ENCODE data around the gene MRPL38.

MRPL38 gene

DNA sequence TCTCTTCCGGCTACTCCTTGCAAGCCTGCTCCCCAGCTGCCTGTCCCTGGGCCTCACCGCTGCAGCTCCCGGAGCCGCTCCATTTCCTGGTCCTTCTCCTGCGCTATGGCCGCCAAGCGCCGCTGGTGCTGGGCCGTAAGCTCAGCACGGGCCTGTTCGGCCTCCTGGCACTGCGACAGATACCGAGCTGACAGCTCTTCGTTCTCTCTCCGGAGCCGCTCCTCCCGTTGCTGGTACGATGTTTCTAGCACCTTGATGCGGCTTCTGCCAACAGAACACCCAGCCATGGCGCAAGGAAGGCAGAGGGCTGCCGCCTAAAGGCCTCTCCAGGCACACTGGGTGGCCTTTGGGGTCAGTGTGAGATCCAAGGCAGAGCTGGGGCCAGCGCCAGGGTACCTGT, 14.9 kb upstream of the MRPL38 start:
- DNase-seq (ENCODE audit: low read depth in 3 of 3) = no peak

DNA sequence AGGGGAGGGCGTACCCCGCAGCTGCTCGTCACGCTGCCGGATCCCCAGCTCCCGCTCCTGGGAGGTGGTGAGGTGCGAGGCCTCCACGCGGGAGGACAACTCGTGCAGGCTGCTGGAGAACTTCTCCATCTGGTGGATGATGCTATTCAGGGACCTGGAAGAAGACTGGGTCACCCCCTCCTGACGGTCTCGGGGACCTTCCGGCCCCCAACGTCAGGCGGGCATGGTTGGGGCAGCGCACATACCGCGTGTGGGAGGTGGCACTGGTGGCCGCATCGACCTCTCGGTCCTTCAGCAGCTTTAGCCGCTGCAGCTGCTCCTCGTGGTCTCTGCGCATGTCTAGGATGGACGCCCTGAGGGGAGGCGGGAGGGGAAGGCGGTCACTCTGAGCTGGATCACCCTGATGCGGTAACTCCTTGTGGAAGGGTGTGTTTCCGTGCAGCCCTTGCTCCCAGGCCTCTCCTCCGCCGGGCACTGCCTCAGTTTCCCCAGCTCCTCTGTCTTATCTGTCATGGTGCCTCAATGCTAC, 13.3 kb upstream of the MRPL38 start:
- DNase-seq (ENCODE audit: low read depth in 3 of 3) = no peak

DNA sequence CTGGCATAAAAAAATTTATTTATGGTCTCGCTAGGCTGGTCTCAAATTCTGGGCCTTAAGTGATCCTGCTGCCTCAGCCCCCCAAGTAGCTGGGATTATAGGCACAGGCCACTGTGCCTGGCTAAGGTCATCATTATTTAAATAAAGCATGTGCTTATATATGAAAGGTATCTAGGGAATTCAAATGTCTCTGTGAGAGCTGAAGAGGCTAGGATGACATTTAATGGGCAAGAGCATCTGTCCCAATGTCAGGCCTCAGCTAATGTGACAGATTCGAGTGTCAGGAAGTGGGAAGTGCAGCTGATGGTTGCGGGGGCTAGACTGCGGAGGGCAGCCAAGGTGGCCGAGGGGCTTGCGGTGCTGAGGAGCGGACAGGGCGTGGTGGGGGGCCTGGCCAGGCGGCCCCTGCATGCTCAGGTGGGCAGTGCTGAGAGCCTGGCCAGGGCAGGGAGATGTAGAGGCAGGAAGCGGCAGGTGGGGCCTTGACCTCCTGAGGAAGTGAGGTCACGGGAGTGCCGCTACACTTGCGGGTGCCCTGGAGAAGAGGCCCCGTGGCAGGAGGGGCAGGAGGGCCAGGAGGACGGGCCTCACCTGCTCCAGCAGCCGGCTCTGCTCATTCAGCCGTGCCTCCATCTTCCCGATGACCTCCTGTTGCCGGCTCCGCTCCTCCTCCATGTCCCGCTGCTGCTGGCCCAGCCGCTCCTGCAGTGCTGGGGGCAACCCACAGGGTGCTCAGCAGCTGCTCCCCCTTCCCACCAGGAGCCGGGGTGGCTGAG, 12.6 kb upstream of the MRPL38 start:
- no peak for DNase-seq (ENCODE audit: low read depth in 3 of 3)

DNA sequence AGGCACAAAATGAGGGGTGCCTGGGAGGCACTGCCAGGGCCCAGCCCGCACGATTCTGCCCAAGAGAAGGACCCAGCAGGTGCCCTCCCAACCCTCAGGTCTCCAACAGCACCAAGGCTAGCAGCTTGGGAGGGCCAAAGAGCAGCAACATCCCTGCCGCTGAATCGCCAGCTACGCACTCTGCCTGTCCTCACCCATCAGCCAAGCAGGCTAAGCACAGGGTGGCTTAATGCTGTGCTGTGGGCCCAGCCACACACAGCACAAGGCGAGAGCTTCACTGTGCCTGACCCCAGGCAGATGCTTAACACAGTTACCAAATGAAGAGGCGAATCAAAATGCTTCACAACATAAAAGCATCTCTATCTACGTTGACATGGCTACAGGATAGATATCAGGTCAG, 10.6 kb upstream of the MRPL38 start:
- no peak for DNase-seq (ENCODE audit: low read depth in 3 of 3)

DNA sequence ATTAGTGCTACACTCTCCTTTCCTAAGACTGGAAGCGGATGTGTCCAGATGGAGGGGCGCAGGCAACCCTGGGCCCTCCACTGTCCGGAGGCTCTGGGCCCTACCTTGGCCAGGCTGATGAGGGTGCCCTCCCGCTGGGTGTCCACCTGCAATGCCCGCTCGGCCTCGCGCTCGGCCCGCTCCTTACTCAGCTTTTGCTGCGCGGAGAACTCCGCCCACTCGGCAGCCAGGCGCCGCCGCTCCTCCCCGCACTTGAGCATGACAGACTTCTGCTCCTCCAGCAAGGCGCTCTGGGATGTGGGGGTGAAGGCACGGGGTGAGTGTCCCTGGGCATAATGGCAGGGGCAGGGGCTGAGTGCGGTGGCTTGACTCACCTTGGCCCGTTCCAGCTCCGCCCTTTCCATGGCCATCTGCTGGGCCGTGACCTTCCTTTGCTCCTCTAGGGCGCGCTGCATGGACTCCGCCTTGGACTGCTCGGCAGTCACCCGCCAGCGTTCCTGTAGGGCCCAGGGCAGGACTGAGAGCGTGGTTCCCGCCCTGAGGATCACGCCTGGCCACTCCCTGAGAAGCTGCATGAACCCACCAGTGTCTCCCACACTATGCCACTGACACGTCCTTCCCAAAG, 10.1 kb upstream of the MRPL38 start:
- no peak for DNase-seq (ENCODE audit: low read depth in 3 of 3)

DNA sequence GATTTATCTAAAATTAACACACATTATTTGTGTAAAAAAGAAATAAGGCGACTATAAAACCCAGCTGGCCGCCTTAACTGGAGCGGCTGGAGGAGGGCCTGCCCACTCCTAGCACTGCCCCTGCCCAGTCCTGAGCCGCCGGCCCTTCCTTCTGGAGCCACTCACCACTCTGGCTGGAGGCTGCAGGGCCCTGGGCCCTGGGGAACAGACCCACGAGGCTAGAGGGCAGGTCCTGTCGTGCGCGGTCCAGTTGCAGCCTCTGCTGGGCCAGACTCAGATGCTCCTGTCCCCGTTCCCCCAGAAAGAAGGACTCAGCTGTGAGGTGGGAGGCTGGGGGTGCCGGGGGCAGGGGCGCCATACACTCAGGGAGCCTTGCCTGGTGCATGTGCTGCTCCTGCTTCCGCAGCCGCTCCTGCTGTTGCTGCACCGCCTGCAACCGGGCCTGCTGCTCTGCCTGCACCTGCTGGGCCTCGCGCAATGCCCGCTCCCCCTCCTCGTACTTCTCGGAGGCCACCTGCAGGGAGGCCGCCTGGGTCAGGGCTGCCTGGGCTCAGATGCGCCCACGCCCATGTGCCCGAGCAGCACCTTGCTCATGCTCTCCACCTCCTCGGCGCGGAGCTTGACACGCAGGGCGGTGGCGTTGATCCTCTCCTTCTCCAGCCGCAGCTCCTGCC, 9.0 kb upstream of the MRPL38 start:
- DNase-seq (ENCODE audit: low read depth in 3 of 3) = no peak

DNA sequence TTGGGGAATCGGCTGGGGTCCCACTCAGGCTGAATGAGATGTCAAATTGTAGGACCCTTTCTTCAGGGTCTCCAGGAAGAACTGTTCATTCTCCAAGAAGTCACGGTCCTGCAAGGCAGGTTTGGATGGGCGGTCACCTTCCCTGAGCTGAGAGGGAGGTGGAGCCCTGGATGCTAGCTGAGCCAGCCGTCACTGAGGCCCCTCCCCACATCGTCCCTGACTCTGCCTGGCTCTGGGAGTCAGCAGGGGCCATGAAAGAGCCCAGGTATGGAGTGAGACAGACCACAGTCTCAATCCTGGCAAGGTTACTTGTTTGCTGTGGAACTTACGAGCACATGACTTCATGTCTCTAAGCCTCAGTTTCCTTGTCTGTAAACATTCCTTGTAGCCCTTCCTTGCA, 6.0 kb upstream of the MRPL38 start:
- DNase-seq (ENCODE audit: low read depth in 3 of 3) = no peak

DNA sequence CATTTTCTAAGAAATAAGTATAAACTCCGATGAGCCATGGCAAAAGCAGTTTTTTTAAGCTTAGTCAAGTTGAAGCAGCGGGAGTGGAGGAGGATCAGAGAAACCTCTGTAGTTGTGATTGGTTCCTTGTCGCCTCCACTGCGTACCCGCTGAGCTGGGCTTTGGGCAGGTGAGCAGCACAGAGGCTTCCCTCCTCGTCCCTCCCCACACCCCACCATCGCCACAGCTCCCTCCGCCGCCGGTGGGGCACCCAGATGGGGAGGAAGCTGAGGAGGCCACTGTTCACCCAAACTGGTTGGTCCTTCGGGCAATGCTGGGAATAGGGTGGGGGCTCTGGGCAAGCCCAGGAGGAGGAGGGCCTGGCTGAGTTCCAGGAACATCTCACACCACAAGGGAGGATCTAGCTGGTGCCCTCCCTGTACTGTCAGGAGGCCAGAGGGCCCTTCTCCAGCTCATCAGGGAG, 5.2 kb upstream of the MRPL38 start:
- DNase-seq (ENCODE audit: low read depth in 3 of 3) = no peak

DNA sequence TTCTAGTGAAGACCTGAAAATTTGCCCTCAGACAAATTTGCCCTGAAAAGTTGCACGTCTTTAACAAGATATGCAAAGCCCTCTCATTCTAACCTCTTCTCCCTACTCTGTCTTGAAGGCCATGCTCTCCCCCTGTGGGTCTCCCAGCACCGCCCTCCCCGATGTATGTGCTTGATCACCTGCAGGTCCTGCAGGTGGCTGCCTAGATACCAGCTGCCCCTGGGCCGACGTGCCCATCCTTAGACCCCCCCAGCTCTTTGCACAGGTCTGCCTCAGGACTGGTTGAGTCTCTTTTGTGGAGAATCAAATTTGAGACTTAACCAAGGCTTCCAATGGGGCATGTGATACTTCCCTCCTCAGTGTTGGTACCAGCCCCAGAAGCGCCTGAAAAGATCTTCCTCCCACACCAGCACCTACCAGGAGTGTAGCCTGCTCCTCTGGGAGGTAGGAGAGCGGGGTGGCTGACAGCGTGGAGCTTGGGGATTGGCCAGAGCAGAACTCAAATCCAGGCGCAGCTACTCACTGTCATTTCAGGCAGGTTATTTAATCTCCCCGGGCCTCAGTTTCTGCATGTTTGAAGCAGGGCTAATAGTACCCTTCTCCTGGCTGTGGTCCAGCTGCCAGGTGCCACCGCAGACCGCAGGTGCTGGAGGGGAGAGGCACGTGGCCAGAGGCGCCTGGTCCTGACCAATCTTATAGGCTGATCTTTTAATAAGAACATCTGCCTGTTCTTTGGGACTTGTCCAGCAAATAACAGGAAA, 4.5 kb upstream of the MRPL38 start:
- no peak for DNase-seq (ENCODE audit: low read depth in 3 of 3)

DNA sequence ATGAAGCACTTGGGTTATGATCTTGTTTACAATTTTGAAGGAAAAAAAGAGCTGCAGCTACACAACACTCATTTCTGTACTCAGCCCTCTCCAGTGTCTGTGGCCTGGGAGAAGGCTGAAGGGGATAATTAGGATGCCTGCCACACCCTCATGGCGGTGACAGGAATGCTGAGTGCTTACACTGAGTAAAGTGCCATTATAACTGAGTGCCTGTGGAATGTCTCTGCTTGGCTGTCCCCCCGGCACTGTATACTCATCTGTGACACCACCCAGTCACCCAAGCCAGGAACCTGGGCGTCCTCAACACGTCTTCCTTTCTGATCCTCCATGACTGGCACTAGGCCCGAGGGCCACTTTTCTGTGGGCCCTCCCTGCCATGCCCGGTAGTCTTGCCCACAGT, 3.5 kb upstream of the MRPL38 start:
- no peak for DNase-seq (ENCODE audit: low read depth in 3 of 3)

DNA sequence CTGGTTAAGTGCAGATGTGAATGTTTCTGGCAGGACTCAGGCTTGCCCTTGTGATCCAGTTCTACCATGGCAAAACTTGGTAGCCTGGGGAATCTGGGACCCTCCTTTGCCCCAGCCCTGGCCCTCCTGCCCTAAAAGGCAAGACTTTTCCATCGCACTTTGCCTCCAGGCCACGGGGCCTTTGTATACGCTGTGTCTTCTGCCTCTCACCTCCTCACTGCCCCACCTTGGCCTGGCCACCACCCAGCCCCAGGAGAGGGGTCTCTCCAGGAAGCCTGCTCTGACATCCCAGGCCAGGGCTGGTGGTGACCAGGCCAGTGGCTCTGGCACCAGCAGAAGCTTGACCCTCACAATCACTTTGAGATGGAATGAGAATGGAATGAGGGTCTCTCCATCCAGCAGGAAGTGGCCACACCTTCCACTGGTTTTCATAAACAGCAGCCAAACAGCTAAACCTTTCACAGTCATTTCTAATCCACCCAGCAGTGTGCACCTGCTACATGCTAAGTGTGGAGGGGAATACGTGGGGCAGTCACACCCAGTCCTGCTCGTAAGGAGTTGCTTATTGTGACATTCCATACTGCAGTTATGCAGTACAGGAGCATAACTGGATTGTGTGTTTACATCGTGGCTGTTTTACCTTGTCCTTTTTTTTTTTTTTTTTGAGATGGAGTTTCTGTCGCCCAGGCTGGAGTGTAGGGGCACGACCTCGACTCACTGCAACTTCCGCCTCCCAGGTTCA, 1.6 kb upstream of the MRPL38 start:
- no peak for DNase-seq (ENCODE audit: low read depth in 3 of 3)

DNA sequence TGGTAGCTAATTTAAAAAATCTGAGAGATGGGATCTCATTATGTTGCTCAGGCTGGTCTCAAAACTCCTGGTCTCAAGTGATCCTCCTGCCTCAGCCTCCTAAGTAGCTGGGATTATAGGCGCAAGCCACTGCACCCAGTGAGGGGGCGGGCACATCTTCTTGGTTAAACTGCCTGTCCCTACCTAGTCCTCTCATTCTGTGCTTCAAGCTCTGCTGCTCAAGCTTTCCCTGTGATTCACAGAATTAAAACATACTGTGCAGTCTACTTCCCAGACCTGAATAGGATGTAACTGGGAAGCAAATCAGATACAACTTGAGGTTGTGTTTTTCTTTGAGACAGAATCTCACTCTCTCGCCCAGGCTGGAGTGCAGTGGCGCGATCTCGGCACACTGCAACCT, 2.3 kb downstream of the MRPL38 start:
- DNase-seq (ENCODE audit: low read depth in 3 of 3) = no peak

DNA sequence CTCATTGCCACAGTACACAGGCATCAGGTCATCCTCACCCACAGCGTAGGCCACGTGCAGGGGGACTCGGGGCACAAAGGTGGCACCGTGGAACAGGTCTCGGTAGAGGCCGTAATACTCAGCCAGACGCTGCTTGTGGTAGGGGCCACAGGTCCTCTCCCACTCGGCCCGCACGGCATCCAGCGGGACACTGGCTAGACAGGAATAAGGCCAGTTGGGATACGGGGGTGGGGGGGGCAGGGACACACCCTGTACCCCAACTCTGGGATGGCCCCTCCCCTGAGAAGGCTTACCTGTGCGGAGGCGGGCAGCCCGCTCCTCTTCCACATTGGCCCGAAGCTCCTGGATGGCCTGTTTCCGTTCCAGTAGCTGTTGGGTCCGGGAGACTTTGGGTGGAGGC, 3.0 kb downstream of the MRPL38 start:
- DNase-seq (ENCODE audit: low read depth in 3 of 3) = no peak

DNA sequence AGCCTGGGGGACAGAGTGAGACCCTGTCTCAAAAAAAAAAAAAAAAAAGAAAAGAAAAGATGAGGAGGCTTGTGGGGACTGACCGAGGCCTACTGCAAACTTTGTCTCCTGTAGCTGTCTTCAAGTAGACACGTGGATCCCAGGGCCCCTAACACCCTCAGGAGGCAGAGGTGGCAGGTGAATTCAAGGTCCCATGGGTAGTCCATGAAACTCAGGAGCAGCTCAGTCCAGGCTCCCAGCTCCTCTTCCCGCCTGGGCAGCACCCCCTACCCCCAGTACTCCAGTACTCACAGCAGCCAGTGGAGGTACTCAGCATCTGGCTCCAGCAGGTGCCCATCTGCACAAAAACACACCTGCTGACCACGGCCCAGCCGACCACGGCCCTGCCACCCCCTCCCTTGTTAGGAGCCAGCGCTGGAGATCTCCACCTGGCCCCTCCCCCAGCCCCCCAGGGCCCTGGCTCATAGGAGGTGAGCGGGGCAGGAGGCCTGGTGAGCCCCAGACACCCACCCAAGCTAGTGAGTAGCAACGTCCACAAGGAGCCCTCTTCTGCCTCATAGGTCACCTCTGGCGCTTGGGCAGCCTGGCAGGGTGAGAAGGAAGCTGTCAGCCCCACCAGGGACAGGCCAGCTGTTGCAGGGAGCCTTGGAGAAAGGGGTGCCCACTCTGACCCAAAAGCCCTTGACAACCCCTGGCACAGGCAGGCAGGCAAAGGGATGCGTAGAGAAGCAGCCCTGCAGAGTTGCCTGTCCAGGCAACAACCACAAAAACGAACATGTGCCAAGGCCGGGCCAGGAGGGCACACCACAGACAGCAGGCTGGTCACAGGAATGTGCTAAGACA, 3.8 kb downstream of the MRPL38 start:
- no peak for DNase-seq (ENCODE audit: low read depth in 3 of 3)

DNA sequence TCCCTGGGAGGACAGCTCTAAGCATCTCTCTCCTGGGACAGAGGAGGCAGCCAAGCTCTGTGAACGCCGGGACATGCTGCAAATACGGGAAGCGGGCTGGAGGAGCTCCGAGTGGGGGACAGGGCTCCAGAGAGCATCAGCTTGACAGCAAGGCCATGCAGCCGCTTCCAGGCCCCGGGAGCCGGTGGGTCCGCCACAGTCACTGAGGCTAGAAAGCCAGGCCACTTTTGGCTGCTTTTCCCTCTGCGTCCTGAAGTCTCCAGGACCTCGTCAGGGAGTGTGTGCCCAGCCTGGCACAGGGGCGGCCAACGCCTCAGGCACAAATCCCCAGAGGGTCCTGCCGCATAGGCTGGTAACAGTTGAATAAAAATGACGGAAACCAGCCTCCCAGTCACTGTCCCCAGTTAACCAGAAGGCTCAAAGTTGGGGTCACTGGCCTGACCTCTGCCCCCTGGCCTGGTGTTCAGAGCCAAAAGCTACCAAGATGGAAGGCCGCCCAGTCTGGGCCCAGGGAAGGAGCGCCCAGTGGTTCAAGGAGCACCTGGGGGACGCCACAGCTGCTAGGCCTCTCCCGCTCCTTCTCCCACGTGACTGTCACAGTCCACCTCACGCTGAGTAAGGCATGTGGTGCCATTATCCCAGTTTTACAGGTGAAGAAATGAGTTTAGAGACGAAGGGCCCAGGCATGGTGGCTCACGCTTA, 4.8 kb downstream of the MRPL38 start:
- no peak for DNase-seq (ENCODE audit: low read depth in 3 of 3)

DNA sequence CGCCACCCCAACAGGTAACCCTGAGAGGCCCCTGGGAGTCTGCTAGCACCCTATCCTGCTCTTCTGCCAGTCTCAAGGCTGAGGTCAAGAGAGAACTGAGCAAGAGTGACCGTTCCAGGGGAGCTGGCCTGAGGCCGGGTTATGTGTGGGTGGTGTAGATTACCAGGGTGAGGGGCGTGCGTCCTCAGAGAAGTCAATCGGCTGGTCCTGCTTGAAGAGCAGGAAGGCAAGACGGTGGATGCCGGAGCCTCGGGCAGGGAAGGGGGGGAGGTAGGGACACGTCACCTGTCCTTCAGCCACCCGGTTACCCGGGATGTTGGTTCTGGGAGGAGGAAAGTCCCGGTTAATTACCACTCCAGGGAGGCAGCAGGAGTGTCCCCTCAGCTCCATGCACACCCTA, 5.3 kb downstream of the MRPL38 start:
- no peak for DNase-seq (ENCODE audit: low read depth in 3 of 3)

DNA sequence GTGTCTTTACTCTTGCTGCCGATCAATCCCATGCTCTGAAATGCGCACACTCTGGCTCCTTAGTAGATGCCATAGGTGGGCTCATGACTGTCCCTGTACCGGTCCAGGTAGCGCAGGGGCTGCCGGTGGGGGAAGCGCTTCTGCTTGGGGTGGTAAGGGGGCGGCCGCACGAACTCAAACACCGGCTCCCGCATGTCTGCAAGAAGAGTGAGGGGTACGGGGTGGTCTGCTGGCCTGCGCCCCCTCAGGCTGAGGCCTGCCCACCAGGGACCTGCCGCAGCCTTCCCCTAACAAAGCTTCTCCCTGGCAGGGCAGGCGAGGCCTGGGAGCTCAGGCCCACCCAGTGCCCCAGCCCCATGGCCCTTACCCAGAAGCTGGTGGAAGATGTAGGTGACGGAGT, 5.9 kb downstream of the MRPL38 start:
- no peak for DNase-seq (ENCODE audit: low read depth in 3 of 3)

DNA sequence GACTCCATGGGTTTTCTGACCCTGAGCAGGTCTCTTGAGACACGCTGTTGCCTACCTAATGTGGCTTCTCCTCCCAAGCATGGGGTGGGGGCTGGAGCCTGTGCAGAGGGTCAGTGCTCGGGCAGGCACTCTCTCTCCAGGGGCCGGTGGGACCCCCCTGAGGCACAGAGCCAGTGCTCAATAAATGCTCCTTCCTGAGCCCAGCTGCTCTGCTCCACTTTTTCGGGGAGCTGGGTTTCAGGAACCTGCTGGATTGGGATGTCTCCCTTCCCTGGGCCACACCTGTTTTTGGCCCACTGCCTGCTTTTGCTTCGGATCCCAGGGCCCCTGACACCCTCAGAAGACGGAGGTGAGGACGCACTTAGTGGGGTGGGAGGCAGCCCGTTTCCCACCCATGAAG, 6.6 kb downstream of the MRPL38 start:
- DNase-seq (ENCODE audit: low read depth in 3 of 3) = no peak

DNA sequence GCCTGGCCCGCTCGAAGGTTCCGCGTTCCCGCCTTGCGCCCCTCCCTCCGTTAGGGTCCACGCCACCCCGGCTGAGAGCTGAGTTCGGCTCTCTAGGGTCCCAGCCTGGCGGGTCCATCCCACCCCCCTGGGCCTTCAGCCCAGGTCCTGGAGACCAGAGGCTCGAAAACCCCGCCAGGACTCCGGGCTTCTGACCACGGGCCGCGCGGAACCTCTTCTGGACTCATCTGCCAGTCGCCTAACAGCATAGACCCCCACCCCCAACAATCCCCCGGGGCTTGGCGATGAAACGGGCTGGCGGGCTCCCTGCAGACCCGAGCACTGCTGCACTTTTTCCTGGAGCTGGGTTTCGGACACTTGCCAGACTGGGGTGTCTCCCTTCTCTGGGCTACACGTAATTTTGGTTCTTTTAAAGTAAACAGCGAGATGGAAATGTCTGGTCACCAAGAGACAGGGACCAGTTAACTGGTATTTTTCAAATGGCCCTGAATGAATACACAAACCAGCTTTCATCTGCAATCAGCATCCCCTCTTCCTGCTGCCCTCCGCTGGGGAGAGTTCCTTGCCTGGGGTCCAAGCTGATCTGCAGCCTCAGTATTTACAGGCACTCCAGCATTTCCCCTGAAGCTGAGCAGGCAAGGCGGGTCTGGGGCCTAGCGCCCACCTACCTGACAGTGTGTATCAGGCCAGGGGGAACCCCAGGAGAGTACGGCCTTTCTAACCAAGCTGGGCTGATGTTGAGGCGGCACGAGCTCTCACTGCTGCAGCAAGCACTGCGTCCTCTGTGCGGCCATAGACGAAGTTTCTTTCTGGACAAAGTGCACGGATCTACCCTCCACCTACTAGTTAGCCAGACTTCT, 7.3 kb downstream of the MRPL38 start:
- no peak for DNase-seq (ENCODE audit: low read depth in 3 of 3)

Data from stimulated activated CD4-positive, alpha-beta T cell treated with anti-CD3 and anti-CD28 coated beads, TNF-alpha, amount 100 ng/mL, for 24 hours (primary cell).